NCI-H510A (cell line): Measurements from ENCODE around the gene TRIM66.

ENCODE experiments used
- DNase-seq: peaks from one replicate; lab custom pipeline; 2025; lab: John Stamatoyannopoulos, UW

TRIM66 gene

DNA sequence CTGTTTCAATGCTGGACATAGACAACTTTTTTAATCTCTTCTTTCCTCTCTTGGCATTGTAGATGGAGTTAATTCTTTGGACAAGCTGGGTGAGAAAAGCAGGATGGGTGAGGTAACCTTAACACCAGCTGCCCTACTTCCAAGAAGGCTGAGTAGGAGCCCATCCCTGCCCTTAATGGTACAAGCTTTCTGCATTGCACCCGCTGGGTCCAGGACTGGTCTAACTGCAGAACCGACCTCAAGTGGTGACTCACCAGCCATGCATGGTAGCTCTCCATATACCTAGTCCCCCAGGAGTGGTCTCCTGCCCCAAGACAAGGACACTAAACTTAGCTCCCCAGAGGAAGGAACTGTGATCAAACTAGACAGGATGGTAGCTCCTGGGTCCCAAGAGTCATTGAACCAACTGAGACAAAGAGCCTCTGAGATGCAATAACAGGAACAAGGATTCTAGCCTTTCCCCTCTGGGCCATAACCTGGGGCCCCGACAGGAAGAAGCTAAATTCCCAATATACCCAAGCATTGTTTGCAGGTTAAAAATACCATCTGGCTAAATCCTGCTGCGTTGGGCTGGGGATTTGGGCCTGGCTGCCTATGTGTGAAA, 32.3 kb upstream of the TRIM66 start:
- no peak for DNase-seq

DNA sequence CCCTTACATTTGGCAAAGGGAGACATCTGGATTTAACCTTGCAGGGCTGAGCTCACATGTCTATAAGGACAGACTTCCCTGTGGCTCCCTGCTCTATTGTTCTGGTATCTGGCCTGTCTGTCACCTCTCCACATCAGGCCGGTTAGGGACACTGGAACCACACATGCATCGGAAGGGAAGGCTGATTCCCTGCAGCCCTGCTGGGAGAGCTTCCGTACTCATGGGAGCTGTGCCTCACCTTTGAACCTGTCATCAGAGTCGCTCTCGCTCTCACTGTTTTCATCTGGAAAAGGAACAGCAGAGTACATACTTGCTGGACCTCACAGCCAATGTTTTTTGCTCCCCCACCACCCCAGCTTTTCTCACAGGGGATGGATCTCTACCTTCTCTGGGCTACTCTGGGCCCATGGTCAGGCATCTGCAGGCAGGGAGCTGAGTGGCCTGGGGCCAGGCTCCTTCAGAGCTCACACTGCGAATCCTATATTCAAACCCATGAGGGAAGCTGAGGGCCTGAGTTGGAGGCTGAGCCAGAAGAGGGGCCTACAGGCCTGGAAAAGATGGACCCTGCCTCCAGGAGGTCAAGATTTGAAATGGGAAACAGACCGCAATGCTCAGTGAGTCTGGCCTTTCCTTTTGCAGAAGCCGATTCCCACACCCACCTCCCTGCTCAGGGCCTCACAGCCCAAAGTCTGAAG, 31.4 kb upstream of the TRIM66 start:
- DNase-seq, result no peak

DNA sequence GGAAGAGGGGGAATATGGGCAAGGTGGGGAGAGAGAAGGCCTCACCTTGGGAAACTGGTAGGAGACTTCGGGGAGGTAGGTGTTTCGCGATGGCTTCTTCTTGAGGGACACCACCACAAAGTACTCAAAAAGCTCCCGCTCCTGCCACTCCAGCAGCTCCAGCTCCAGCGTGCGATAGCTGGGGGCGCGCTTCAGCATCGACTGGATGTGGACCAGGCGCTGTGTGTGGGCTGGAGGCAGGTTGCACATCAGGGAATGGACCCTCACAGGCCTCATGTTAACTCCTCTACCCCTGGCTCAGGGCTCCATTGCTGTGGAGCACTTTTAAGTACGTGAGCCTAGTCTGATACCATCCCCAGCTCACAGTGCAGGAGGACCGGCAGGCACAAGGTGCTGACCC, 30.0 kb upstream of the TRIM66 start:
- no peak for DNase-seq

DNA sequence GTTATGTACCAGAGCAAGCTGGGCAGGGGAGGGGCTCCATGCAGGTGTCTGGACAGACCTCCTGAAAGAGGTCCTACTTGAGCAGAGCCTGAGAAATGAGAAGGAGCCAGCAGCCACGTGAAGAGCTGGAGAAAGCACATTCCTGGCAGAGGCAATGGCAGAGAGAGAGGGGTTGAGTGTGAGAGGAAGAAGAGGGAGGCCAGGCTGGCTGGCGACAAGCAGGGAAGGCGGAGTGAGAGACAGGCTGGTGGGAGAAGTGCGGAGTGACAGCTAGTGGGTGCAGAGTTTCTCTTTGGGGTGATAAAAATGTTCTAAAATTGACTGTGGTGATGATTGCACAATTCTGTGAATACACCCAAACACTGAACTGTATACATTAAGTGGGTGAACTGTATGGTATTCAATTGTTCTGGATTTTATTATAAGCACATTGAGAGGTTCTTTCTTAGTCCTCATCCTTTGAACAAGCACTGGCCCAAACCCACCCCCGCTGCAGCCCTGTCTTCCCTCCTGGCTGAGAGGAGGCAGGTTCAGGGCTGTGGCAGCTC, 29.5 kb upstream of the TRIM66 start:
- DNase-seq, result no peak

DNA sequence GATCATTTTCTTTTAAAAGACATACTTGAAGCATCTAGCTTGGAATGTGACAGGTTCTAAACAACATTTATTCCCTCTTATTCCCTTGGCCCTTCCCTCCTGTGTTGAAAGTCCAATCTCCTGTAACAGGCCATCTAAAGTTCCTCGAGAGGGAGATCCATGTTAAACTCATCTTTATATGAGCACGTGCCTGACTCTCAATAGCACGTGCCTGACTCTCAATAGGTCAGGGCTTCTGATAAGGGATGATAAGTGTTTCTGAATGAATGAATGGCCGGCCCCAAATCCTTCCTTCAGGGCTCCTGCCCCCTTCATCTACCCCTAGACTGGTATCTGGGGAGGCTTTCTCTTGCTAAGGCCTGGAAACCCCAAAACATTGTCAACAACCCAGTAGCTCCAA, 27.3 kb upstream of the TRIM66 start:
- DNase-seq, result no peak

DNA sequence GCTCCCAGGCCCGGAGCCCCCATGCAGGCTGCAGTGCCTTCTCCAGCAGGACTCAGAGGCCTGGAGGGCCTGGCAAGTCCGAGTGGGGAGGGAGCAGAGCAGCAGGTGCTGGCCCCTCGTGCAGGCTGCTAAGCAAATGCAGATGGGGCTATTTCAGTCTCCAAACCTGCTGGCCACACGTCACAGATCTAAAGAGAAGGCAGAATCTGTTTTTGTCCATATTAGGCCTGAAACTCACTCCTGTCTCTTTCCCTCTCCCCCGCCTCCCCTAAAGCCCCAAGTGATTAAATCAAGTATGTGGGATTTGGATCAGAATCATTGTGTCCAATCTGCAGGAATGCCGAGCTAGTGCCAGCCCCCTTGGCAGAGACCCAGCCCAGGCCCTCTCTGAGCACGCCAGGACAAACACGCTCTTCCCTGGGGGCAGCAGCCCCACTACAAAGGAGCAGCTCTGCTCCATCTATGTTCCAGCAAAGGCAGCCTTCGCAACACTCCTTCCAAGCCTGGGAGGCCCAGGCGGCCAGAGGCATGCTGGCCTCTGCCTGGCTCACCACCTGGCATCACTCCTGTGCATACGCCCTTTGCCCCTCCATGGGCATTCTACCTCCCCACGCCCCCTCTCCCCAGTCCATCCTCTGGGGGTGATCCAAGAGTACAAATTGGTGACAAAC, 26.7 kb upstream of the TRIM66 start:
- no peak for DNase-seq

DNA sequence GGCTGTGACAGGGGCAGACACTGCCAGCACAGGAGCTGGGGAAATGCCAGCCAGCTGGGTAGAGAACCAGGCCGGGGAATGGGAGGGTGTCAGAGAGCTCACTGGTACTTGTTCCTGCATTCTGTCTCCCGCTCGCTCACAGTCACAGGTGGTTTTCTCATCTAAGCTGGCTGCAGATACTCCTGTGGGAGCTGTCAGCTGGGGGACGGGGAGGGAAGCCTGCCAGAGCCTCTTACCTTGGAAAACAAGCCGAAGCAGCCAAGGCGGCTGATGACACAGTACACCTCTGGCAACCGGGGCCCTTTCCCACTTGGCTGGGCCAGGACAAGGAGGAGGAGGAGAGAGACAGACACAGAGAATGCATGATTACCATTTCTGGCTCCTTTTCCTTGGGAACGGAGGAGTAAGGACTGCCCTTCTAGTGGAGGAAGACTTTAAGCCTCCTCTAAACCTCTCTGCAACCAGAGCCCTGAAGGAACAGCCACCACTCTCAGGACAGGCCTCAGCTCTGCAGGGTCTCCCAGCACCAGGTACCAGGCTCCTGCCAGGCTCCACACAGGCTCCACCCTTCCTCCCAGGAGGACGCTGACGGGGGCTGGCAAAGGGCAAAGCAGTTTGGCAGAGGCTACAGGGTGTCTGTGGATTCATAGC, 25.2 kb upstream of the TRIM66 start:
- DNase-seq, result no peak

DNA sequence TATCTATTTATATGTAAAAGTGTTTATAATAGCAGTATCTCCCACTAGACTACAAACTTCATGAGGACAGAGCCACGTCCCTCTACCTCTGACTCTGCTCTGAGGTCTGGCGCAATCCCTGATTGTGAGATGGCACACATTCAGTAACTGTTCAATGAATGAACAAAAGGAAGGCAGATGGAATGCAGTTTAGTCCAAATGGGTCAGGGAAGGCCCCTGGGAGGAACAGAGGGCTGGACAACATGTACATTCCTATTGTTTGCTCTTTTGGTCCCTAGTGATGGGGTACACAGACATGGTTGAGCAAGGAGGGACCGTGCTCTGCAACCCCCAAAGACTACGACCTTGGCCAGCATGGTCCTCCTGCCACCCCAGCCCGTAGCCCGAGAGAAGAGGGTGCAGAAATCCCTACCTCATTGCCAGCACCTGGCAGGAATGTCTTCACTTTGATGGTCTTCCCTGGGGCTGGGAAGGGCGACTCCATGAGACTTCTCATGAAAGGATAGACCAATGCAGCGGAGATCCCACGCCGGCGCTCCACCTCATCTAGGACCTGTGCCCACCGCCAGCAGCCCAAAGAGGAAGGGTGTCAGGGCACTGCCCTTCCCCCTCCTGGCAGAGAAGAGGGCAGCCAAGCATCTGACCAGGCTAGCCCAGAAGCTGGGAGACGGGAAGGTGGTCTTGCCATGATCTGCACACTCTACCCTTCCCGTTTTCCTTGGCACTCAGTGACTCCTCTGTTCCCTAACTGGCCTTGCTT, 24.4 kb upstream of the TRIM66 start:
- DNase-seq, result no peak

DNA sequence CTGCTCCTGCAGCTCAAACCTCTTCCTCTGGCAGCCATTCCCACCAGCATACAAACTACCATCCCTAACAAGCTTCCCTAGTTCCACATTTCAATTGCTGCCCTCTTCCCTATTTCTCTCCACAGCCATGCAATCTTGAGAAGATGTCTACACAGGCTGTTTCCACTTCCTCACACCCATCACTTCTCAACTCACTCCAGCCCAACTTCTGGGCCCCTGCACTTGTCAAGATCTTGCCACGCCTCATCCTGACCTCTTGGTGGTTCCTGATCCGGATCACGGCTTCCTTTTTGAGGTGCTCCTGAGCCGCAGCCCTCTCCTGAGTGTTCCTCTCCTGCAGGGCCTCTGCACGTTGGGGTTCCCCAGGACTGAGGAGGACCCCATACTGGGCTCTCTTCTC, 22.7 kb upstream of the TRIM66 start:
- no peak for DNase-seq

DNA sequence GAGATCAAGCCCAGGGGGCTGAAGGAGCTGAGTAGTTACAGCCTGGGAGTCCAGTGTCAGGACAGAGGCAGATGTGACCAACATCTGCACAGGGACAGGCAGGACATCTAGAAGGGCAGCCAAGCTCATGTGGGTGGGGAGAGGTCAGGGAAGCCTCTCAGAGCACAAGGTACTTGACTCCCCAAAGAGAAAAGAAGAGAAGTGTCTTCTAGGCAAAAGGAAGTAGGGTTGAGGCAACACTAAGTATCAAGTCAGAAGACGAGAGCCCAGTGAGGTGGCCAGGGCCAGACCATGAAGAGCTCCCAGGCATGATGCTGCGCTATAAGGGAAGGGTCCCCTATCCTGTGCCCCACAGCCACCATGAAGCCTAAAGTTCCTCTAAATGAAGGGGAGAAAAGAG, 21.7 kb upstream of the TRIM66 start:
- DNase-seq, result no peak

DNA sequence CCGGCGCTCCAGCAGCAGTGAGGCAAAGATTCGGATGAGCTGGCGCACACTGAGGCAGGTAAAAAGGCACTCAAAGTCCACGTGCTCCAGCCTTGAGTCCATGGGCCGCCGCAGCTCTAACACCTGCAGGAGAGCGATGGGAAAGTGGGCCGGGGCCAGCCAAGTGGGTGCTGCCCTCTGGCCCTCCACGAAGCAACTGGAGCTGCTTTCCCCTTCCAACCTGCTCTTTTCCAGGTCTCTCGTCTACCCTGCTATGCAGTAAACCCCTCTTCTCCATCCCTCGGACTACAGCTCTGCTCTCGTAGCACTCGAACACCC, 20.1 kb upstream of the TRIM66 start:
- DNase-seq, result no peak

DNA sequence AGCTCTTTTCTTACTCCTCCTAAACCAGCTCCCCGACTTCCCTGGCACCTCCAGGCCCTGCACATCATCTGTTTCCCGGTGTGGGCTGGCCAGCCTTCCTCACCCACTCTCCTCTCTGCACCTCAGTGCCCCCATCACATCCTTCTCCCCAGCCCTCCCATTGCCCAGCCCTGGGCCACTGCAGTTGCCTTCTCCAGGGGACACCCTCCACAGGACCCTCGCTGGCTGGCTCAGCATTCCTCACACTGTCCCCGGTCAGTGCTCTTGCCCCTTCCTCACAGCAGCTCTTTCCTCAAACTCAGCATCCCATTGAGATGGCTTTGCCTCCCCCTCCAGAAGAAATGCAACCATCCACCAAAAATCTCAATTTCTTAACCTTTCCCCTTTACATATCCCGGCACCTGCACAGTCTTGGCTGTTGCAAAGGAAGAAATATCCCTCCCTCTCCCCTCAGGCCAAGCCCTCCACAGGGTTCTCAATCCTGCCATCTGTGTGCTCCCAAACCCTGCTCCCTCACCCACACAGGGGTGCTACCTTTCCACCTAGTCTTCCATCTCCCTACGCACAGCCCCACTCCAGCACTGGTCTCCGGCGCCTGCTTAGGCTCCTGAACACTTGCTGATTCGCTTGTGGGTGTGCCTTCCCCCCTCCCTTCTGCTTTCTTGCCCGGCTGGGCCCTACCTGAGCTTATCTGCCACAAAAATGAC, 19.6 kb upstream of the TRIM66 start:
- no peak for DNase-seq

DNA sequence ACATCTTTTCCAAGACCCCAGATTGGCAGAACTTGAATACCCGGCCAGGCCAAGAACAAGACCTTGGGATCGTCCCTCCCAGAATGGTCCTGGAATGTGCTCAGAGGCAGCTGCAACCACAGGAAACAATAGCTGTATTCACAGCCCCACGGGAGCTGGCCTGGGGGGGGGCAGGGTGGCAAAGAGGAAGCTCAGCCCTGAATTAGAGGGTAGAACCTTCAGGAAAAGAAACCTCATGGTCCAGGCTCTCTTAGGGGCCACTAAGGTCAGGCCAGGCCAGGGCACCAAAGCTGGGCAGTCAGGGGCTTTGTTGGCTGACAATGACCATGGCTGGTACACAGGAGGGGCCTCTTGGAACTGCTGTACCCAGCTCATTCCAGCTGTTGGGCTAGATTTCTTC, 17.4 kb upstream of the TRIM66 start:
- no peak for DNase-seq

DNA sequence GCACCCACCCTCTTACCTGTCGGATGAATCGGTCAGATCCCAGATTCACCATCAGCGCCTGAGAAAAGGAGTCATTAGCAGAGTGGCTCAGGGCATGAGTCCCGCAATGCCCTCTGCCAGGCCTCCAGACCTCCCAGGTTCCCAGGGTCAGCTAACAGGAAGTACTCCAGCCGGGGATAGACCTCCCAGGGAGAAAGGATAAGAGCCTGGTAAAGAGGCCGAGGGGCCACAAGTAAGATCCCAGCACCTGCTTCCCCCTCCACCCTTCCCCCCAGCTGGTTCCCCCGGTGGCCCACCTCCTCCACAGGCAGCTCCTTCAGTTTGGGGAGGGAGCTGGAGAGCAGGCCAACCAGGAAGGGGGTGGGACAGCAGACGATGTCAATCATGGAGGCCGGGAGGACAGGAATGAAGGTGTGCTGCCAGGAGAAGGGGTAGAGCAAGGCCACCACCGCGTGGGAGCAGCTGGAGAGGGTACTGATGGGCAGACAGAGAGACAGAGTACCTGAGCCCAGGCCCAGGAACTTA, 16.5 kb upstream of the TRIM66 start:
- DNase-seq, result no peak

DNA sequence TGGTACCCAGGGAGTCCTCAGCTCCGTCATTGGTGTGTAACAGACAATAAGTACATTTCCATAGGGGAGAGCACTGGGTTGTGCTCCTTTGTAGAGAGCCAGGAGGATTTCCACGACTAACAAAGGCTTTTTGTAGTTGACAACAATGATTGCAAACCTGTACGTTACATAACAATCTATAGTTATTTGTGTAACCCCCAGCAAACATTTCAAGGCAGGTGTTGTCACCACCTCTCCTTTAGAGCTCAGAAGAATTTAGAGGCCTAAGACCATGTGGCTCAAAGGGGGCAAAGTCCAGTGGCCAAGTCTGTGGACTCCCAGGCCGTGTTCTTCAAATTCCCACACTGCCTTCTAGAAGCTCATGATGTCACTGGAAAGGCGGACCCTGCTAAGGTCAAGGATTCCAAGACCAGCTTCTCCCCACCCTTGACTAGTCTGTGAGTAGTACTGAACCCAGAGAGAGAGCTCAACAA, 15.9 kb upstream of the TRIM66 start:
- no peak for DNase-seq

DNA sequence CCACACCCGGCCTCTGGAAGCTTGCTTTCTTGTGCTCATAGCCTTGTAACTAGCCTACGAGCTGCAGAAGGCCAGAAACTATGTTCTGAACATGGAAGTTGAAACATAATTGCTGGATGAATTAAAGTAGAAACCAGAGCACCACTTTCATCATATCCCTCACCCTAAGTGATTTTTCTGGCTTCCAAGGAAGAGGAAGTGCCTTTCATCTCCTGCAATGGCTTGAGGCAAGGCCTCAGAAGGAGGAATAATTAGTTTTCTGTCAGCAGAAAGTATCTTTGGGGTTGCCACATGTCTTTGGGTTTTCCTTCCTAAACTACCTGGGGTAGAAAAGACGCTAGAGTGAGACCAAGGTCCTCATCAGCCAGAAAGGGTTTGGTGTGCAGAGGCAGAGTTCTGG, 14.6 kb upstream of the TRIM66 start:
- no peak for DNase-seq

DNA sequence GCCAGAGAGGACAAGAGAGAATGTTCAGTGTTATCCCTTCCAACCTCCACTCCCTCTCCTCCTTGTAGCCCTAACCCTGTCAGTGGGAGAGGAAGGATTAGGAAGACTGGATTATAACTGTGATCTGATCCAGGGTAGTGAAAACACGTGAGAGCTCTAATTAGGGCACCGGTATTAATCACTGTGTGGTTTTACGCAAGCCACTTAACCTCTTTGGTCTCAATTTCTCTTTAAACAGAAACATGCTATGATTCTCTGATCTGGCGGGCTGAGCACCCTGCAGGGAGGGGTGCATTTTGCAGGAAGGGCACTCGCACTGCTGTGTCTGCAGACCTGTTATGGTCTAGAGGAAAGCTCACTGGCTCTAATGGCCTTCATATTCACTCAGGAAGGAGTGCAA, 11.7 kb upstream of the TRIM66 start:
- DNase-seq, result no peak

DNA sequence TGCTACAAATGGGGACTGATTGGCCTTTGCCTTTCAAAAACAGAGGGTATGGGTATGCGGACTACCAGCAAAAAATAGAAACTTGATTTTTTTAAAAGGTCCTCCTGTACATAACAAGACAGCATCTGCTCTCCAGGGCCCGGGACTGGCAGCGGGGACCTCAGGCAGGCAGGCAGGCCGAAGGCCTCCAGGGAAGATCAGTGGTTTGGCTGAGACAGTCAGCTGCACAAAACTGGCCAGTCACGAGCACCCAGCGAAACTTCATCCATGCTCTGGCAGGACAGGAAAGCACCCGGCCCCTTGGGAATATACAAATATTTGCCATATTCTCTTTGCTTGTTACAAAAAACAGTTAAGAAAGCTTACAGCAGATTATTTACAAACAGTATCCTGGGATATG, 11.1 kb upstream of the TRIM66 start:
- no peak for DNase-seq

DNA sequence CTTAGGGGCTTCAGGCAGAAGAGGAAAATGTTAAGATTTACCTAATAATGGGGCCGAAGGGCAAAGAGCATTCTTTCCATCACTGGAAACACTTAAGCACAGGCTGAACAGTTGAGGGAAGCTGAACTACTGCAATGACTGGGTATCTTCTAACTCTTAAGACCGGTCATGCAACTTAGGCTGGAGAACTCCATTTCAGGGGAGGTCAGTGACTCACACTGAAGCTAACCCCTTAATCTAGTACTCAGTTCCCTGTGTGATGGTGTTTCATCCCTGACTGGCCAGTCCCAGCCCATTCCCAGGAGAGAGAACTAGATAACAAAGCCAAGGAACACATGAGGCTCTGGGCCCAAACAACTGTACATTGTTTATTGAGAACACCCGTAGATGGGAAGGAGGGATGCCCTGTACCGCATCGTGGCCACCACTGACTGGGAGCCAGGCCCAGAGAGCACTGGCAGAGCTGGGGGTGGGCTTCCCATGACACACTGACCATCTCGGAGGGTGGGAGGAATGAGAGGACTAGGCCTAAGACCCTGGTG, 10.6 kb upstream of the TRIM66 start:
- no peak for DNase-seq

DNA sequence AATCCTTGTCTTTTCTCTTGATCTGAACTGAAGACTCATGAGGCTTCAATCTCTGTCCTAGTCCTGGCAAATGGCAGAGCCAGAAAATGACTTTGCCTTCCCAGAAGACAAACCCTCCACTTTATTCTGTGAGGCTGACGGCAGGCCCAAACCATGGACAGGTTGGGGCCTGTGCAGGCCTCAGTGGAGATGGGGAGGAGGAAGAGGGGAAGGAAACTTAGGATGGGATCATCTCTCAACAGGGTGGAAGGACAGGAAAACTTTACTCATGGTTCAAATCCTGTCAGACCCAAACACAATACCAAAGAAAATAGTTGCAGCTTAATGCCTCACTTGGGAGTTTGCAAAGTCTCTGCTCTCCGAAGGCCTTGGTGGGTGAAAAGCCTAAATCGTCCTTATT, 10.0 kb upstream of the TRIM66 start:
- DNase-seq, result no peak

DNA sequence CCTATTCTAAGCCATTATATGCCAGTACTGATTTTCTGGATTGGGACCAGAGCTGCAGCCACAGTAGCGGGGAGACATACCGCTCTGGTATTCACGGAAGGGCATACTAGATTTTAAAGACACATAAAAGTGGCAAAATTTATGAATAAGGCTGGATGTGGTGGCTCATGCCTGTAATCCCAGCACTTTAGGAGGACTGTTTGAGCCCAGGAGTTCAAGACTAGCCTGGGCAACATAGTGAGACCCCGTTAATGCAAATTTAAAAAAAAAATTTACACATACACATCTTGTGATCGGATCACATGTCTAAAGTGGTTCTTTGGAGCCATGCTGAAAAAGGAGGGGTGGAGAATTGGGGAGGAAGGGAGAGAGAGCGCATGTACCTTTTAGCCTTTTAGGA, 9.1 kb upstream of the TRIM66 start:
- DNase-seq, result no peak
